Subcutaneous abdominal adipose tissue (tissue), 5 donors: ENCODE data around the gene PSMF1.

Experiments
- H3K27ac ChIP-seq: one replicate; pipeline ENCODE4 v1.7.0; 2013; ENCODE audit warnings: low read depth, mild to moderate bottlenecking, inconsistent platforms, low read length, moderate library complexity
- H3K27me3 ChIP-seq, 5 donors: one replicate each; pipeline ENCODE4 v1.7.0; 2013; ENCODE audit warnings: low read length in 5 of 5, inconsistent platforms in 1 of 5; ENCODE audit not compliant: control insufficient read depth in 5 of 5, insufficient read depth in 4 of 5
- H3K36me3 ChIP-seq, 5 donors: one replicate each; pipeline ENCODE4 v1.7.0; 2013; ENCODE audit warnings: low read length in 5 of 5; ENCODE audit not compliant: control insufficient read depth in 5 of 5, insufficient read depth in 5 of 5
- H3K4me1 ChIP-seq, 5 donors: one replicate each; pipeline ENCODE4 v1.7.0; 2013; ENCODE audit warnings: low read length in 5 of 5, mild to moderate bottlenecking in 3 of 5, moderate library complexity in 1 of 5; ENCODE audit not compliant: control insufficient read depth in 5 of 5, insufficient read depth in 5 of 5
- H3K4me3 ChIP-seq, 5 donors: one replicate each; pipeline ENCODE4 v1.7.0; 2013; ENCODE audit warnings: low read length in 5 of 5, low read depth in 1 of 5
- H3K9ac ChIP-seq, 5 donors: one replicate each; pipeline ENCODE4 v1.7.0; 2013; ENCODE audit warnings: low read length in 5 of 5, mild to moderate bottlenecking in 4 of 5, moderate library complexity in 3 of 5
- H3K9me3 ChIP-seq, 5 donors: one replicate each; pipeline ENCODE4 v1.7.0; 2013; ENCODE audit warnings: low read length in 5 of 5; ENCODE audit not compliant: control insufficient read depth in 5 of 5
- donor health status: healthy.
- donor health status: healthy.
- donor health status: healthy.
- donor health status: healthy.
- donor health status: healthy.

PSMF1 gene

GRCh38 chr20:1197801-1198200, 79.4 kb downstream of the PSMF1 start:
- H3K36me3 ChIP-seq: no peaks in the 10 kb centered on the region
- no peak overlapping the region for H3K4me3 ChIP-seq
- no peak overlapping the region for H3K27ac ChIP-seq

GRCh38 chr20:1198751-1199150, 80.3 kb downstream of the PSMF1 start:
- H3K9ac ChIP-seq: no peak overlapping the region
- peaks cover 0 to 7% (median 0%) of the 10 kb centered on the region in 5 donors for H3K9me3 ChIP-seq
- H3K27me3 ChIP-seq: no peaks in the 10 kb centered on the region
- H3K36me3 ChIP-seq: no peaks in the 10 kb centered on the region
- no peak overlapping the region for H3K27ac ChIP-seq
- no peak overlapping the region for H3K4me3 ChIP-seq
- H3K4me1 ChIP-seq: peaks cover 0 to 11% (median 0%) of the 10 kb centered on the region in 5 donors

More at GRCh38 chr20:1197801-1198200, 79.4 kb downstream of the PSMF1 start:
- Histone ChIP-seq H3K9ac (no peak overlapping the region), H3K4me1 (peaks cover 0 to 7% (median 0%) of the 10 kb centered on the region in 5 donors), H3K27me3 (no peaks in the 10 kb centered on the region), H3K9me3 (peaks cover 0 to 7% (median 0%) of the 10 kb centered on the region in 5 donors)

GRCh38 chr20:1199212-1199873, 80.9 kb downstream of the PSMF1 start:
- Histone ChIP-seq H3K9ac (no peak overlapping the region), H3K27ac (no peak overlapping the region)

GRCh38 chr20:1199964-1200363, 81.6 kb downstream of the PSMF1 start:
- peaks cover 0 to 18% (median 3%) of the 10 kb centered on the region in 5 donors for H3K4me1 ChIP-seq
- no peak overlapping the region for H3K27ac ChIP-seq
- peaks cover 0 to 7% (median 0%) of the 10 kb centered on the region in 5 donors for H3K9me3 ChIP-seq
- no peaks in the 10 kb centered on the region for H3K27me3 ChIP-seq
- H3K9ac ChIP-seq: no peak overlapping the region
- no peak overlapping the region for H3K4me3 ChIP-seq
- no peaks in the 10 kb centered on the region for H3K36me3 ChIP-seq

More at GRCh38 chr20:1199212-1199873, 80.9 kb downstream of the PSMF1 start:
- no peaks in the 10 kb centered on the region for H3K27me3 ChIP-seq
- H3K4me1 ChIP-seq: peaks cover 0 to 17% (median 3%) of the 10 kb centered on the region in 5 donors
- peaks cover 0 to 7% (median 0%) of the 10 kb centered on the region in 5 donors for H3K9me3 ChIP-seq
- H3K36me3 ChIP-seq: no peaks in the 10 kb centered on the region
- H3K4me3 ChIP-seq: no peak overlapping the region

- H3K9ac ChIP-seq: no peak within 1 kb of the TSS
- H3K36me3 ChIP-seq: no peaks in the 10 kb centered on the region
- H3K4me3 ChIP-seq: no peak within 1 kb of the TSS
- H3K9me3 ChIP-seq: no peaks in the 10 kb centered on the region
- peaks cover 0 to 18% (median 3%) of the 10 kb centered on the region in 5 donors for H3K4me1 ChIP-seq
- no peak within 1 kb of the TSS for H3K27ac ChIP-seq
- H3K27me3 ChIP-seq: no peaks in the 10 kb centered on the region
These were observed 84.5 kb downstream of the PSMF1 start, which contains the start of gene C20orf202 for GRCh38 chr20:1202762-1203504. C20orf202 (plus strand) TSS chr20:1203454; CDS start chr20:1203586, 132 bp downstream.

GRCh38 chr20:1203630-1204029, 85.2 kb downstream of the PSMF1 start:
- H3K4me3 ChIP-seq: no peak overlapping the region
- H3K27ac ChIP-seq: no peak overlapping the region
- peaks cover 0 to 18% (median 3%) of the 10 kb centered on the region in 5 donors for H3K4me1 ChIP-seq
- no peaks in the 10 kb centered on the region for H3K9me3 ChIP-seq
- H3K27me3 ChIP-seq: no peaks in the 10 kb centered on the region
- H3K36me3 ChIP-seq: no peaks in the 10 kb centered on the region
- H3K9ac ChIP-seq: no peak overlapping the region

GRCh38 chr20:1204113-1204512, 85.7 kb downstream of the PSMF1 start:
- Histone ChIP-seq H3K9ac (no peak overlapping the region), H3K27me3 (no peaks in the 10 kb centered on the region), H3K27ac (no peak overlapping the region), H3K4me3 (no peak overlapping the region), H3K9me3 (no peaks in the 10 kb centered on the region), H3K4me1 (peaks cover 0 to 18% (median 3%) of the 10 kb centered on the region in 5 donors), H3K36me3 (no peaks in the 10 kb centered on the region)

GRCh38 chr20:1204576-1204975, 86.2 kb downstream of the PSMF1 start:
- no peak overlapping the region for H3K27ac ChIP-seq

GRCh38 chr20:1205802-1206201, 87.4 kb downstream of the PSMF1 start:
- Histone ChIP-seq H3K9ac (no peak overlapping the region), H3K4me3 (no peak overlapping the region), H3K36me3 (no peaks in the 10 kb centered on the region)

More at GRCh38 chr20:1204576-1204975, 86.2 kb downstream of the PSMF1 start:
- Histone ChIP-seq H3K27me3 (peaks cover 0 to 2% (median 0%) of the 10 kb centered on the region in 5 donors), H3K4me1 (peaks cover 0 to 18% (median 3%) of the 10 kb centered on the region in 5 donors), H3K4me3 (no peak overlapping the region), H3K9ac (no peak overlapping the region), H3K9me3 (no peaks in the 10 kb centered on the region), H3K36me3 (no peaks in the 10 kb centered on the region)

More at GRCh38 chr20:1205802-1206201, 87.4 kb downstream of the PSMF1 start:
- Histone ChIP-seq H3K4me1 (peaks cover 0 to 10% (median 3%) of the 10 kb centered on the region in 5 donors), H3K27me3 (peaks cover 0 to 2% (median 0%) of the 10 kb centered on the region in 5 donors), H3K9me3 (no peaks in the 10 kb centered on the region), H3K27ac (no peak overlapping the region)
